Measurements from ENCODE around the gene RUFY3. TPM values are rescaled to one million over a fixed set of nuclear protein-coding genes. Genes with fewer than 3 reads are reported as not detected.

The RUFY3 gene
- total RNA-seq, 1 experiment from 2014 or later: 48.0 TPM

DNA sequence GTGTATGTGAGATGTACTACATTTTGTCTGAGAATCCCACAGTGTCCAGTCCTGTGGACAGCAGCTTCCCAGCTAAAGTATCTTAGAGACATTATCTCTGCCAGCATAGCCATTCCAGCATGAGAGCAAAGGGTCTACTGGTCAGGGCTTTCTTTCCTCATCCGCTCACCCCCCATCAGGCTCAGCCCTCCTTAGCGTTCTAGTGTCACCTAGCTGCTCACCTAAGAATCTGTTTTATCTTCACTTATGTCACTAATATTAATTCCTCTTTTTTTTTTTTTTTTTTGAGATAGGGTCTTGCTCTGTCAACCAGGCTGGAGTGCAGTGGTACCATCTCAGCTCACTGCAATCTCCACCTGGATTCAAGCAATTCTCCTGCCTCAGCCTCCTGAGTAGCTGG lies 15.6 kb downstream of the RUFY3 start:
- H4K20me1 ChIP-seq (ENCODE audit: control insufficient read depth, insufficient read depth, insufficient read length): no peaks in the 10 kb centered on the region
- no peak overlapping the region for H3K23ac ChIP-seq (ENCODE audit: insufficient read length, low read depth, low read length)
- H3K9ac ChIP-seq (ENCODE audit: extremely low read depth, insufficient read length, low read length): no peak overlapping the region
- H2BK12ac ChIP-seq (ENCODE audit: insufficient read length, low read depth, low read length): no peak overlapping the region
- peaks cover 15 to 20% of the 10 kb centered on the region in 2 experiments for H3K4me1 Mint-ChIP-seq
- H3K4me3 Mint-ChIP-seq: no peak overlapping the region
- no peak overlapping the region for H2BK5ac ChIP-seq (ENCODE audit: insufficient read length, low read length)
- no peak overlapping the region for H4K91ac ChIP-seq (ENCODE audit: insufficient read length, low read depth, low read length)
- no peak overlapping the region for H2BK120ac ChIP-seq (ENCODE audit: low read depth, low read length, poor library complexity, severe bottlenecking)
- H3T11ph ChIP-seq (ENCODE audit: low read length): no peak overlapping the region
- no peaks in the 10 kb centered on the region for H3K79me2 ChIP-seq (ENCODE audit: insufficient read depth, low read length)
- no peak overlapping the region for H3K56ac ChIP-seq (ENCODE audit: insufficient read length, low read depth, low read length)
- no peak overlapping the region for H2AK5ac ChIP-seq (ENCODE audit: insufficient read length, low read length)
- H3K4me1 ChIP-seq (ENCODE audit: insufficient read depth, low read length): no peaks in the 10 kb centered on the region
- H3K9me3 ChIP-seq (ENCODE audit: control insufficient read depth, low read depth, low read length): no peaks in the 10 kb centered on the region
- no peaks in the 10 kb centered on the region; the same call in 1 of the 2 replicates for H3K27me3 Mint-ChIP-seq (ENCODE audit: low read depth)
- H3K23me2 ChIP-seq (ENCODE audit: insufficient read length, low read depth, low read length, poor library complexity, severe bottlenecking): no peaks in the 10 kb centered on the region
- no peak overlapping the region for H2AFZ ChIP-seq (ENCODE audit: low read length)
- DNase-seq: no peak
- H3K18ac ChIP-seq (ENCODE audit: insufficient read length, low read depth, low read length): no peak overlapping the region
- no peak overlapping the region for H3K27ac ChIP-seq (ENCODE audit: insufficient read length, low read depth, low read length)
- H4K8ac ChIP-seq (replicated peaks; ENCODE audit: insufficient read length, low read depth, low read length): no peak overlapping the region
- peaks cover 2% of the 10 kb centered on the region for H3K79me1 ChIP-seq (ENCODE audit: insufficient read depth, low read depth, low read length, poor library complexity, severe bottlenecking)
- H2BK15ac ChIP-seq (ENCODE audit: low read depth, low read length): no peak overlapping the region
- H3K4ac ChIP-seq (ENCODE audit: low read depth, low read length): no peak overlapping the region
- H3K27ac Mint-ChIP-seq: no peak overlapping the region
- H3K27me3 ChIP-seq (ENCODE audit: insufficient read depth, low read length): no peaks in the 10 kb centered on the region
- no peak overlapping the region for H4K5ac ChIP-seq (ENCODE audit: insufficient read length, low read depth, low read length)
- no peak for TF ChIP-seq CTCF (conservative IDR thresholded peaks at IDR 0.05)
- WGBS (ENCODE audit: extremely low coverage, insufficient read length, low lambda C conversion rate): no CpG with 5 or more reads among the region's 2 CpGs
- no peak overlapping the region for H3K14ac ChIP-seq (ENCODE audit: insufficient read depth, low read length)
- no peak overlapping the region for H3K4me2 ChIP-seq (ENCODE audit: insufficient read depth, insufficient read length, low read length)
- no peaks in the 10 kb centered on the region for H3K36me3 Mint-ChIP-seq (ENCODE audit: insufficient read depth in 1 of 3, low read depth in 3 of 3)
- no peak overlapping the region for H2BK20ac ChIP-seq (ENCODE audit: low read depth, low read length, poor library complexity, severe bottlenecking)
- H3K9me3 Mint-ChIP-seq: no peaks in the 10 kb centered on the region

All from H9 (cell line).